Endothelial cell of umbilical vein (primary cell): ENCODE measurements around the gene GZMM. TPM values are rescaled to one million over a fixed set of nuclear protein-coding genes. Genes with fewer than 3 reads are reported as not detected.

ENCODE experiments used
- BruUV-seq: library from RNA; stranded (reverse); fragments of 400-500 nt; replicated peaks from 2 replicates; lab custom pipeline; 2021; lab: Mats Ljungman, UMichigan
- CTCF ChIA-PET: fragments of 300-600, 350-600 bp; sonication (Branson Sonifier 250); formaldehyde crosslinking; loops from one replicate; lab custom pipeline; 2021; ENCODE audit warnings: antibody characterized with exemption, inconsistent platforms; lab: Charles Lee
- POLR2A ChIA-PET: fragments of 300-600, 350-600 bp; sonication (Branson Sonifier 250); formaldehyde crosslinking; loops from one replicate; lab custom pipeline; 2021; ENCODE audit warnings: antibody characterized with exemption, inconsistent platforms; lab: Charles Lee
- DNase-seq: peaks from one replicate; pipeline ENCODE4 v3.0.0-alpha.2; 2011; ENCODE audit warnings: low read depth, low spot score
- FAIRE-seq: peaks from 2 replicates; lab custom pipeline; 2011; peaks lifted over from hg19 to GRCh38; lab: Jason Lieb, UNC
- H2AFZ ChIP-seq: 2 replicates; pipeline ENCODE4 v1.6.0; 2012; ENCODE audit warnings: low read depth, low read length, control low read depth, inconsistent platforms
- H3K27ac ChIP-seq: 2 replicates; pipeline ENCODE4 v1.5.1; 2011; ENCODE audit warnings: low read depth, mild to moderate bottlenecking, control low read depth, low read length, moderate library complexity; ENCODE audit not compliant: insufficient read depth
- H3K27me3 ChIP-seq, 2 experiments: 2 replicates each; pipeline versions ENCODE4 v1.6.0 to v1.6.1; 2011; ENCODE audit warnings: low read length in 2 of 2, mixed read lengths in 1 of 2; ENCODE audit not compliant: control insufficient read depth in 2 of 2, insufficient read depth in 2 of 2
- H3K36me3 ChIP-seq, 2 experiments: 2 replicates in 1 of 2; 3 replicates in 1 of 2; pipeline ENCODE4 v1.5.1; 2011; ENCODE audit warnings: low read length in 2 of 2, mild to moderate bottlenecking in 1 of 2, moderate library complexity in 1 of 2; ENCODE audit not compliant: control insufficient read depth in 2 of 2, insufficient read depth in 2 of 2; ENCODE audit errors: extremely low read depth in 1 of 2
- H3K4me1 ChIP-seq: 3 replicates; pipeline ENCODE4 v1.5.1; 2011; ENCODE audit warnings: mild to moderate bottlenecking, low read length; ENCODE audit not compliant: control insufficient read depth, insufficient read depth; ENCODE audit errors: extremely low read depth
- H3K4me2 ChIP-seq: 2 replicates; pipeline ENCODE4 v1.6.1; 2011; ENCODE audit warnings: low read length, control low read depth, mixed read lengths; ENCODE audit not compliant: insufficient read depth
- H3K4me3 ChIP-seq, 3 experiments: fragments of 200-600 bp in 1 of 3; sonication (generic), shearing (Covaris generic) in 1 of 3; replicated peaks in 1 of 3; 2 replicates each; pipeline ENCODE4 v1.5.1; 2011 to 2016; ENCODE audit warnings: control low read depth in 3 of 3, low read length in 3 of 3, mild to moderate bottlenecking in 2 of 3, inconsistent platforms in 1 of 3, low read depth in 1 of 3, moderate library complexity in 1 of 3; ENCODE audit not compliant: insufficient read depth in 1 of 3
- H3K79me2 ChIP-seq: 2 replicates; pipeline ENCODE4 v1.6.0; 2012; ENCODE audit warnings: low read length, inconsistent platforms; ENCODE audit not compliant: control insufficient read depth, insufficient read depth
- H3K9ac ChIP-seq: replicated peaks from 2 replicates; pipeline ENCODE3; 2011; ENCODE audit warnings: low read length, control low read depth; ENCODE audit not compliant: insufficient read depth; ENCODE audit errors: extremely low read depth
- H3K9me1 ChIP-seq: replicated peaks from 3 replicates; pipeline ENCODE4 v1.6.0; 2011; ENCODE audit warnings: mild to moderate bottlenecking, low read length; ENCODE audit not compliant: control insufficient read depth, insufficient read depth; ENCODE audit errors: extremely low read depth
- H3K9me3 ChIP-seq: replicated peaks from 2 replicates; pipeline ENCODE4 v1.5.1; 2012; ENCODE audit warnings: low read length, inconsistent platforms; ENCODE audit not compliant: control insufficient read depth, insufficient read depth
- H4K20me1 ChIP-seq: replicated peaks from 2 replicates; pipeline ENCODE3; 2011; ENCODE audit warnings: mild to moderate bottlenecking, low read length; ENCODE audit not compliant: control insufficient read depth, insufficient read depth; ENCODE audit errors: extremely low read depth
- CTCF ChIP-seq, 2 donors: IDR thresholded peaks; 1 replicate in 1 of 2; 2 replicates in 1 of 2; pipeline ENCODE4 v1.5.1; 2011; ENCODE audit warnings: low read length in 2 of 2, mild to moderate bottlenecking in 2 of 2, moderate library complexity in 2 of 2, control low read depth in 1 of 2, inconsistent platforms in 1 of 2, low read depth in 1 of 2; ENCODE audit not compliant: insufficient read depth in 1 of 2; ENCODE audit errors: extremely low read depth in 1 of 2
- EZH2 ChIP-seq: IDR thresholded peaks from 2 replicates; pipeline ENCODE4 v1.6.1; 2012; ENCODE audit warnings: borderline replicate concordance, low read depth, mild to moderate bottlenecking, moderate library complexity, low read length, inconsistent platforms; ENCODE audit not compliant: severe bottlenecking
- FOS ChIP-seq: IDR thresholded peaks from 2 replicates; pipeline ENCODE4 v1.6.1; 2011; ENCODE audit warnings: mild to moderate bottlenecking, low read length, moderate library complexity, borderline replicate concordance; ENCODE audit not compliant: insufficient read depth
- GATA2 ChIP-seq: IDR thresholded peaks from 2 replicates; pipeline ENCODE4 v1.7.0; 2011; ENCODE audit warnings: low read depth, mild to moderate bottlenecking, moderate library complexity, mixed read lengths, low read length; ENCODE audit not compliant: insufficient read length, insufficient read depth
- JUN ChIP-seq: IDR thresholded peaks from 2 replicates; pipeline ENCODE4 v1.6.1; 2011; ENCODE audit warnings: borderline replicate concordance, low read depth; ENCODE audit not compliant: insufficient read length, insufficient read depth
- MAX ChIP-seq: IDR thresholded peaks from 2 replicates; pipeline ENCODE4 v1.6.1; 2011; ENCODE audit not compliant: insufficient read depth, insufficient read length
- MYC ChIP-seq: IDR thresholded peaks from one replicate; pipeline ENCODE4 v1.6.1; 2011; ENCODE audit warnings: mild to moderate bottlenecking, low read depth, low read length
- POLR2A ChIP-seq: IDR thresholded peaks from 2 replicates; pipeline ENCODE4 v1.6.1; 2012; ENCODE audit warnings: low read depth, mild to moderate bottlenecking, control low read depth, low read length
- POLR2AphosphoS5 ChIP-seq: IDR thresholded peaks from 2 replicates; pipeline ENCODE4 v1.6.1; 2012; ENCODE audit warnings: low read depth, mild to moderate bottlenecking, control low read depth, low read length, moderate library complexity; ENCODE audit not compliant: insufficient read depth
- dilution Hi-C: fragments of 300-500 bp; cut with MboI; formaldehyde crosslinking; loops from one replicate; pipeline ENCODE4 v1.15.0; 2019; ENCODE audit warnings: low sequenced_read_pairs; ENCODE audit not compliant: extremely low pct_ligation_motif_present
- intact Hi-C: fragments of 100-400 bp; cut with micrococcal nuclease; formaldehyde crosslinking; loops from one replicate; pipeline ENCODE4 v1.10.0; 2022
- polyA plus RNA-seq, 4 experiments: library from polyadenylated mRNA; depleted of rRNA in 3 of 4; stranded (reverse) in 3 of 4; unstranded in 1 of 4; fragments of >200 nt; gene quantifications; 2 replicates each; pipeline versions ENCODE4 v1.2.1 to v1.2.3, GENCODE V29; 2011 to 2012; ENCODE audit warnings: missing spikeins in 1 of 4
- total RNA-seq: library from RNA; stranded (reverse); gene quantifications from 2 replicates; pipeline ENCODE4 v1.2.3, GENCODE V29; 2021

GZMM gene
- total and polyA plus RNA-seq, 2 donors (not counting 3 experiments of a cell fraction or from before 2014, with no cell fraction given) = not detected

- DNase-seq (no peak), FAIRE-seq (no peak)
- Histone ChIP-seq H3K9me1 (no peaks in the 10 kb centered on the region), H3K27me3 (no peaks in the 10 kb centered on the region), H4K20me1 (no peaks in the 10 kb centered on the region), H3K4me1 (no peaks in the 10 kb centered on the region), H3K4me3 (no peak overlapping the region), H3K27ac (no peak overlapping the region), H3K36me3 (no peaks in the 10 kb centered on the region), H3K9me3 (no peaks in the 10 kb centered on the region), H3K9ac (no peak overlapping the region), H2AFZ (no peak overlapping the region), H3K79me2 (no peaks in the 10 kb centered on the region), H3K4me2 (no peak overlapping the region)
- BruUV-seq = no TSS peak
- no peak for TF ChIP-seq CTCF (IDR thresholded peaks at IDR 0.05; ENCODE audit: extremely low read depth in 1 of 2, insufficient read depth in 1 of 2, low read depth in 1 of 2, low read length in 2 of 2)
- no peak for TF ChIP-seq JUN
- no peak for TF ChIP-seq FOS
- TF ChIP-seq POLR2A = no peak
- no peak for TF ChIP-seq EZH2
- no peak for TF ChIP-seq POLR2AphosphoS5
- TF ChIP-seq MAX = no peak
- no peak for TF ChIP-seq GATA2
- no peak for TF ChIP-seq MYC
- POLR2A ChIA-PET = no interaction called here
- intact Hi-C loops = no loop called here
- CTCF ChIA-PET = no interaction called here
- dilution Hi-C loops = no loop called here
Measured at GRCh38 chr19:548886-549830, 5.3 kb downstream of the GZMM start.
